Cardiac ventricle fibroblast (primary cell): Measurements from ENCODE around the gene ARHGAP35. TPM values are rescaled to one million over a fixed set of nuclear protein-coding genes. Genes with fewer than 3 reads are reported as not detected.

Experiments used
- total RNA-seq: library from RNA; depleted of rRNA; stranded (reverse); fragments of >200 nt; gene quantifications from 2 replicates; pipeline ENCODE4 v1.2.3, GENCODE V29; 2015

ARHGAP35 gene
- 38.6 and 40.4 TPM in 2 replicates for total RNA-seq

GRCh38 chr19:46860846-46861690 lies at the start of gene ARHGAP35:
Gene ARHGAP35, plus strand, starts transcription at chr19:46860997. Its CDS starts 57,679 bp downstream, at chr19:46918676.

GRCh38 chr19:46850228-46851203 lies 10.3 kb upstream of the ARHGAP35 start, which contains the start of gene AP2S1:
Gene AP2S1, minus strand, starts transcription at chr19:46850846. Its CDS starts 80 bp downstream, at chr19:46850766.

Other genes starting within 250 kb of the ARHGAP35 start
- 5.9 and 8.2 TPM in 2 replicates for gene PTGIR, start 235.9 kb upstream of the ARHGAP35 start, total RNA-seq
- gene GNG8, start 224.8 kb upstream of the ARHGAP35 start, total RNA-seq: not detected in 2 replicates
- 7.3 and 8.4 TPM in 2 replicates for gene DACT3, start 199.8 kb upstream of the ARHGAP35 start, total RNA-seq
- gene PRKD2, start 143.9 kb upstream of the ARHGAP35 start, total RNA-seq: 22.7 and 25.1 TPM in 2 replicates
- 12.5 and 18.0 TPM in 2 replicates for gene FKRP, start 114.9 kb upstream of the ARHGAP35 start, total RNA-seq
- gene STRN4, start 114.5 kb upstream of the ARHGAP35 start, total RNA-seq: 47.2 and 58.5 TPM in 2 replicates
- gene SLC1A5, start 72.4 kb upstream of the ARHGAP35 start, total RNA-seq: 138 and 154 TPM in 2 replicates
- gene AP2S1, start 10.2 kb upstream of the ARHGAP35 start, total RNA-seq: 166 and 197 TPM in 2 replicates
- 6.3 and 9.2 TPM in 2 replicates for gene NPAS1, start 158.8 kb downstream of the ARHGAP35 start, total RNA-seq
- gene TMEM160, start 187.6 kb downstream of the ARHGAP35 start, total RNA-seq: 19.2 and 28.3 TPM in 2 replicates